ENCODE results near the gene MORN1. TPM values are rescaled to one million over a fixed set of nuclear protein-coding genes. Genes with fewer than 3 reads are reported as not detected.

Gene MORN1
- polyA plus RNA-seq, 1 donor from 2014 or later: 10.9 TPM

DNA sequence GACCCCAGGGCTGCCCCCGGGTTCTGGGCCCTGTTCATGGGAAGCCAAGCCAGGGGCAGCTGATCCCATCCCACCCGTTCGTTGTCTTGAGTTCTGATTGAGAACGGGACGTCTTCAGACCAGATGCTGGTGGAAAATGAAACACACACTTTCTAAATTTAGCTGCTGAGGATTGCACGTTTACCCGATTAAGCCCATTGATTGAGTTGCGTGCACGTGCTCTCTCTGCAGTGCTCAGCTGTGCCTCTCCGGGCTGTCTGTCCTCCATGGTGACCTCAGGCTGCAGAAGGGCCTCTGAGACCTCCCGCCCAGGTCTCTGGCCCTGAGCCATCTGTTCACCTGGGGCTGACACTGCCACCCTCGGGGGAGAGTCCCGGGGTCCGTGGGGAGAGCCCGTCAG lies 48.0 kb upstream of the MORN1 start:
- Histone ChIP-seq H3K79me2 (replicated peaks; ENCODE audit: insufficient read depth, low read length) (no peaks in the 10 kb centered on the region), H3K9ac (ENCODE audit: low read length) (no peak overlapping the region), H3K4me3 (ENCODE audit: low read length) (no peak overlapping the region), H3K27ac (ENCODE audit: low read length) (no peak overlapping the region), H3K4me2 (ENCODE audit: low read length) (no peak overlapping the region), H2AFZ (ENCODE audit: low read depth, low read length) (no peak overlapping the region), H3K36me3 (ENCODE audit: insufficient read depth, low read length) (no peaks in the 10 kb centered on the region), H3F3A (ENCODE audit: insufficient read depth, low read length, poor library complexity, severe bottlenecking) (no peaks in the 10 kb centered on the region), H3K9me2 (ENCODE audit: insufficient read depth, low read length) (no peaks in the 10 kb centered on the region), H3K27me3 (ENCODE audit: insufficient read depth, low read depth, low read length) (no peaks in the 10 kb centered on the region), H4K20me1 (ENCODE audit: insufficient read depth) (no peaks in the 10 kb centered on the region), H3K9me3 (ENCODE audit: low read length) (no peaks in the 10 kb centered on the region)
- TF ChIP-seq MXI1 (conservative IDR thresholded peaks at IDR 0.05; ENCODE audit: poor library complexity, severe bottlenecking) (no peak), TAF1 (IDR thresholded peaks at IDR 0.05; ENCODE audit: low read depth) (no peak), EZH2 (IDR thresholded peaks at IDR 0.05; ENCODE audit: borderline replicate concordance, insufficient read depth, low read length, poor library complexity, severe bottlenecking) (no peak), RAD21 (conservative IDR thresholded peaks at IDR 0.05) (no peak), SMC3 (conservative IDR thresholded peaks at IDR 0.05; ENCODE audit: poor library complexity) (no peak), POLR2AphosphoS5 (IDR thresholded peaks at IDR 0.05) (no peak)
- TF ChIP-seq, protein P1, sequence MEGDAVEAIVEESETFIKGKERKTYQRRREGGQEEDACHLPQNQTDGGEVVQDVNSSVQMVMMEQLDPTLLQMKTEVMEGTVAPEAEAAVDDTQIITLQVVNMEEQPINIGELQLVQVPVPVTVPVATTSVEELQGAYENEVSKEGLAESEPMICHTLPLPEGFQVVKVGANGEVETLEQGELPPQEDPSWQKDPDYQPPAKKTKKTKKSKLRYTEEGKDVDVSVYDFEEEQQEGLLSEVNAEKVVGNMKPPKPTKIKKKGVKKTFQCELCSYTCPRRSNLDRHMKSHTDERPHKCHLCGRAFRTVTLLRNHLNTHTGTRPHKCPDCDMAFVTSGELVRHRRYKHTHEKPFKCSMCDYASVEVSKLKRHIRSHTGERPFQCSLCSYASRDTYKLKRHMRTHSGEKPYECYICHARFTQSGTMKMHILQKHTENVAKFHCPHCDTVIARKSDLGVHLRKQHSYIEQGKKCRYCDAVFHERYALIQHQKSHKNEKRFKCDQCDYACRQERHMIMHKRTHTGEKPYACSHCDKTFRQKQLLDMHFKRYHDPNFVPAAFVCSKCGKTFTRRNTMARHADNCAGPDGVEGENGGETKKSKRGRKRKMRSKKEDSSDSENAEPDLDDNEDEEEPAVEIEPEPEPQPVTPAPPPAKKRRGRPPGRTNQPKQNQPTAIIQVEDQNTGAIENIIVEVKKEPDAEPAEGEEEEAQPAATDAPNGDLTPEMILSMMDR (IDR thresholded peaks at IDR 0.05; ENCODE audit: poor library complexity, severe bottlenecking): no peak
- TF ChIP-seq, protein P2, sequence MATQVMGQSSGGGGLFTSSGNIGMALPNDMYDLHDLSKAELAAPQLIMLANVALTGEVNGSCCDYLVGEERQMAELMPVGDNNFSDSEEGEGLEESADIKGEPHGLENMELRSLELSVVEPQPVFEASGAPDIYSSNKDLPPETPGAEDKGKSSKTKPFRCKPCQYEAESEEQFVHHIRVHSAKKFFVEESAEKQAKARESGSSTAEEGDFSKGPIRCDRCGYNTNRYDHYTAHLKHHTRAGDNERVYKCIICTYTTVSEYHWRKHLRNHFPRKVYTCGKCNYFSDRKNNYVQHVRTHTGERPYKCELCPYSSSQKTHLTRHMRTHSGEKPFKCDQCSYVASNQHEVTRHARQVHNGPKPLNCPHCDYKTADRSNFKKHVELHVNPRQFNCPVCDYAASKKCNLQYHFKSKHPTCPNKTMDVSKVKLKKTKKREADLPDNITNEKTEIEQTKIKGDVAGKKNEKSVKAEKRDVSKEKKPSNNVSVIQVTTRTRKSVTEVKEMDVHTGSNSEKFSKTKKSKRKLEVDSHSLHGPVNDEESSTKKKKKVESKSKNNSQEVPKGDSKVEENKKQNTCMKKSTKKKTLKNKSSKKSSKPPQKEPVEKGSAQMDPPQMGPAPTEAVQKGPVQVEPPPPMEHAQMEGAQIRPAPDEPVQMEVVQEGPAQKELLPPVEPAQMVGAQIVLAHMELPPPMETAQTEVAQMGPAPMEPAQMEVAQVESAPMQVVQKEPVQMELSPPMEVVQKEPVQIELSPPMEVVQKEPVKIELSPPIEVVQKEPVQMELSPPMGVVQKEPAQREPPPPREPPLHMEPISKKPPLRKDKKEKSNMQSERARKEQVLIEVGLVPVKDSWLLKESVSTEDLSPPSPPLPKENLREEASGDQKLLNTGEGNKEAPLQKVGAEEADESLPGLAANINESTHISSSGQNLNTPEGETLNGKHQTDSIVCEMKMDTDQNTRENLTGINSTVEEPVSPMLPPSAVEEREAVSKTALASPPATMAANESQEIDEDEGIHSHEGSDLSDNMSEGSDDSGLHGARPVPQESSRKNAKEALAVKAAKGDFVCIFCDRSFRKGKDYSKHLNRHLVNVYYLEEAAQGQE (IDR thresholded peaks at IDR 0.05; ENCODE audit: borderline replicate concordance): no peak

DNA sequence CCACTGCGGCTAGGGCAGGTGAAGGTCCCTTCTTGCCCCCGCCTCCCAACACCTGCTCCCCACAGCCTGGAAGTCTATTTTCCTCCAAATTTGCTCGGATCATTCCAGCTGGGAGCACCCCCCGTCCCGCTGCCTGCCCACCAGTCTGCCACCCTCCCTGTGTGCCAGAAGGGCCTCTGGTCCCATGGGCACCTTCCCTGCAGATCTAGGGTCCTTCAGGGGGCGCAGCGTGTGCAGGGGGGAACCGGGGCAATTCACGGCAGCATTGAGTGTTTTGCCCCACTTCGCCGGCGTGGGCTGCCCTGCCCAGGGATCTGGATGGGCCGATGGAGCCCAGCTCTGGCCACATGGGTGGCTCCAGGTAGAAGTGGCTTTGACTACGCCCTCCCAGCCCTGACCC lies 47.3 kb upstream of the MORN1 start:
- Histone ChIP-seq H3K36me3 (ENCODE audit: insufficient read depth, low read length) (no peaks in the 10 kb centered on the region), H3K79me2 (replicated peaks; ENCODE audit: insufficient read depth, low read length) (no peaks in the 10 kb centered on the region), H3K4me2 (ENCODE audit: low read length) (no peak overlapping the region), H3K9me2 (ENCODE audit: insufficient read depth, low read length) (no peaks in the 10 kb centered on the region), H2AFZ (ENCODE audit: low read depth, low read length) (no peak overlapping the region), H4K20me1 (ENCODE audit: insufficient read depth) (no peaks in the 10 kb centered on the region), H3K4me3 (ENCODE audit: low read length) (no peak overlapping the region), H3K9me3 (ENCODE audit: low read length) (no peaks in the 10 kb centered on the region), H3K9ac (ENCODE audit: low read length) (no peak overlapping the region), H3K27me3 (ENCODE audit: insufficient read depth, low read depth, low read length) (no peaks in the 10 kb centered on the region), H3K27ac (ENCODE audit: low read length) (no peak overlapping the region), H3F3A (ENCODE audit: insufficient read depth, low read length, poor library complexity, severe bottlenecking) (no peaks in the 10 kb centered on the region)
- TF ChIP-seq, protein P2 (IDR thresholded peaks at IDR 0.05; ENCODE audit: borderline replicate concordance): no peak
- no peak for TF ChIP-seq EZH2 (IDR thresholded peaks at IDR 0.05; ENCODE audit: borderline replicate concordance, insufficient read depth, low read length, poor library complexity, severe bottlenecking)
- TF ChIP-seq MXI1 (conservative IDR thresholded peaks at IDR 0.05; ENCODE audit: poor library complexity, severe bottlenecking): no peak
- no peak for TF ChIP-seq SMC3 (conservative IDR thresholded peaks at IDR 0.05; ENCODE audit: poor library complexity)

Measured in neural cell (in vitro differentiated cells).